Breast epithelium (tissue), 4 donors: ENCODE results near the gene TAX1BP3. TPM values are rescaled to one million over a fixed set of nuclear protein-coding genes. Genes with fewer than 3 reads are reported as not detected.

Experiments
- DNase-seq, 2 donors: peaks; one replicate each; pipeline ENCODE4 v3.0.0-alpha.2; 2019; ENCODE audit warnings: low spot score in 2 of 2
- H3K27ac ChIP-seq, 2 donors: fragments of 200-600 bp; sonication (generic) in 1 of 2; one replicate each; pipeline ENCODE4 v1.5.1; 2016 to 2019; ENCODE audit warnings: mild to moderate bottlenecking in 1 of 2
- H3K27me3 ChIP-seq, 2 donors: fragments of 200-600 bp; sonication (generic) in 1 of 2; one replicate each; pipeline versions ENCODE4 v1.5.1 to v1.6.0; 2017 to 2019; ENCODE audit warnings: control low read depth in 1 of 2, mild to moderate bottlenecking in 1 of 2
- H3K36me3 ChIP-seq: fragments of 200-600 bp; one replicate; pipeline ENCODE4 v1.5.1; 2019
- H3K4me1 ChIP-seq, 2 donors: fragments of 200-600 bp; sonication (generic); one replicate each; pipeline ENCODE4 v1.5.1; 2016 to 2019; ENCODE audit warnings: control low read depth in 1 of 2
- H3K4me3 ChIP-seq, 3 donors: fragments of 200-600 bp; sonication (generic); 1 replicate in 2 of 3; 2 replicates in 1 of 3; pipeline ENCODE4 v1.5.1; 2016 to 2019; ENCODE audit warnings: mild to moderate bottlenecking in 3 of 3, moderate library complexity in 2 of 3
- H3K9me3 ChIP-seq, 2 donors: fragments of 200-600 bp; sonication (generic) in 1 of 2; one replicate each; pipeline ENCODE4 v1.5.1; 2016 to 2019; ENCODE audit warnings: control low read depth in 1 of 2
- POLR2A ChIP-seq: fragments of 450-650 bp; IDR thresholded peaks from one replicate; pipeline ENCODE4 v1.6.1; 2016; ENCODE audit warnings: antibody characterized with exemption, mild to moderate bottlenecking, moderate library complexity
- POLR2AphosphoS5 ChIP-seq, 3 donors: sonication (generic); formaldehyde crosslinking; IDR thresholded peaks; one replicate each; pipeline ENCODE4 v1.6.1; 2017; ENCODE audit warnings: antibody characterized with exemption in 3 of 3
- intact Hi-C: fragments of 100-400 bp; cut with DNase I; formaldehyde crosslinking; loops from one replicate; pipeline ENCODE4 v1.15.1; 2023; ENCODE audit warnings: low total_unique reads
- total RNA-seq, 3 donors: library from RNA; depleted of rRNA; stranded (reverse); fragments of >200 nt; gene quantifications; one replicate each; pipeline ENCODE4 v1.1.0, GENCODE V29; 2016
- TF ChIP-seq, protein P1 (sequence below), 3 donors: fragments of 450-650 bp; IDR thresholded peaks; one replicate each; pipeline ENCODE4 v1.5.1; 2016 to 2017; ENCODE audit warnings: antibody characterized with exemption in 3 of 3, mild to moderate bottlenecking in 3 of 3, moderate library complexity in 3 of 3

The TAX1BP3 gene
- total RNA-seq, 3 donors from 2014 or later: 79.6 to 134 (median 107) TPM

DNA sequence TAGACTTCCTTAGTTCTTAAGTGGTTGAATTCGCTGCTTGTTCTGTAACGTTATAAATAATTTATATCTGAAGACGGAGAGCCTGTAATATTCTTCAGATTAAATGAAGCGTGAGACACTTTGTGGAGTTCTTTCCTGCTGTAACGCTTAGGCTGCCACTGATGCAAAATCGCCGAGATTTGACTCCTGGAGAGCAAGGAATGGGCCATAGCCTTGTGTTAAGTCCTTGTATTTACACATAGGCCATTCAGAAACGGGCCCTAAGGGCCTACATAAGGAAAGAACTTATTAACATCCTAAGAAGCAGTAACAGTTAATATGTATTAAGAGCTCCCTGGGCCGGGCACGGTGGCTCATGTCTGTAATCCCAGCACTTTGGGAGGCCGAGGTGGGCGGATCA is 1.2 kb upstream of the TAX1BP3 start:
- peaks cover 3 to 18% of the 10 kb centered on the region in 2 donors for H3K4me1 ChIP-seq
- peak overlapping the region in 1 of 2 donors; percentile 97 for H3K27ac ChIP-seq
- intact Hi-C loops: no loop called here
- H3K27me3 ChIP-seq: no peaks in the 10 kb centered on the region
- no peaks in the 10 kb centered on the region for H3K9me3 ChIP-seq
- no peaks in the 10 kb centered on the region for H3K36me3 ChIP-seq
- H3K4me3 ChIP-seq: peak overlapping the region; percentile 88 to 98 (median 90)
- DNase-seq: no peak
- TF ChIP-seq, protein P1, sequence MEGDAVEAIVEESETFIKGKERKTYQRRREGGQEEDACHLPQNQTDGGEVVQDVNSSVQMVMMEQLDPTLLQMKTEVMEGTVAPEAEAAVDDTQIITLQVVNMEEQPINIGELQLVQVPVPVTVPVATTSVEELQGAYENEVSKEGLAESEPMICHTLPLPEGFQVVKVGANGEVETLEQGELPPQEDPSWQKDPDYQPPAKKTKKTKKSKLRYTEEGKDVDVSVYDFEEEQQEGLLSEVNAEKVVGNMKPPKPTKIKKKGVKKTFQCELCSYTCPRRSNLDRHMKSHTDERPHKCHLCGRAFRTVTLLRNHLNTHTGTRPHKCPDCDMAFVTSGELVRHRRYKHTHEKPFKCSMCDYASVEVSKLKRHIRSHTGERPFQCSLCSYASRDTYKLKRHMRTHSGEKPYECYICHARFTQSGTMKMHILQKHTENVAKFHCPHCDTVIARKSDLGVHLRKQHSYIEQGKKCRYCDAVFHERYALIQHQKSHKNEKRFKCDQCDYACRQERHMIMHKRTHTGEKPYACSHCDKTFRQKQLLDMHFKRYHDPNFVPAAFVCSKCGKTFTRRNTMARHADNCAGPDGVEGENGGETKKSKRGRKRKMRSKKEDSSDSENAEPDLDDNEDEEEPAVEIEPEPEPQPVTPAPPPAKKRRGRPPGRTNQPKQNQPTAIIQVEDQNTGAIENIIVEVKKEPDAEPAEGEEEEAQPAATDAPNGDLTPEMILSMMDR (IDR thresholded peaks at IDR 0.05): no peak
- no peak for TF ChIP-seq POLR2AphosphoS5 (IDR thresholded peaks at IDR 0.05)
- no peak for TF ChIP-seq POLR2A

DNA sequence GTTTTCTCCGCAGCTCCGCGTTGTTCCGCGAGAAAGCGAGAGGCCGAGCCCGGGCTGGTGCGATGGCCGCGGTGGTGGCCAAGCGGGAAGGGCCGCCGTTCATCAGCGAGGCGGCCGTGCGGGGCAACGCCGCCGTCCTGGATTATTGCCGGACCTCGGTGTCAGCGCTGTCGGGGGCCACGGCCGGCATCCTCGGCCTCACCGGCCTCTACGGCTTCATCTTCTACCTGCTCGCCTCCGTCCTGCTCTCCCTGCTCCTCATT is 638 bp upstream of the TAX1BP3 start:
- Histone ChIP-seq H3K4me1 (peaks cover 3 to 18% of the 10 kb centered on the region in 2 donors), H3K36me3 (no peaks in the 10 kb centered on the region), H3K27me3 (no peaks in the 10 kb centered on the region), H3K9me3 (no peaks in the 10 kb centered on the region), H3K4me3 (peak overlapping the region; percentile 88 to 98 (median 90)), H3K27ac (peak overlapping the region; percentile 97 to 99)
- TF ChIP-seq POLR2AphosphoS5 (IDR thresholded peaks at IDR 0.05) (no peak), POLR2A (no peak)
- TF ChIP-seq, protein P1 (IDR thresholded peaks at IDR 0.05): no peak
- intact Hi-C loops: no loop called here
- DNase-seq: no peak

DNA sequence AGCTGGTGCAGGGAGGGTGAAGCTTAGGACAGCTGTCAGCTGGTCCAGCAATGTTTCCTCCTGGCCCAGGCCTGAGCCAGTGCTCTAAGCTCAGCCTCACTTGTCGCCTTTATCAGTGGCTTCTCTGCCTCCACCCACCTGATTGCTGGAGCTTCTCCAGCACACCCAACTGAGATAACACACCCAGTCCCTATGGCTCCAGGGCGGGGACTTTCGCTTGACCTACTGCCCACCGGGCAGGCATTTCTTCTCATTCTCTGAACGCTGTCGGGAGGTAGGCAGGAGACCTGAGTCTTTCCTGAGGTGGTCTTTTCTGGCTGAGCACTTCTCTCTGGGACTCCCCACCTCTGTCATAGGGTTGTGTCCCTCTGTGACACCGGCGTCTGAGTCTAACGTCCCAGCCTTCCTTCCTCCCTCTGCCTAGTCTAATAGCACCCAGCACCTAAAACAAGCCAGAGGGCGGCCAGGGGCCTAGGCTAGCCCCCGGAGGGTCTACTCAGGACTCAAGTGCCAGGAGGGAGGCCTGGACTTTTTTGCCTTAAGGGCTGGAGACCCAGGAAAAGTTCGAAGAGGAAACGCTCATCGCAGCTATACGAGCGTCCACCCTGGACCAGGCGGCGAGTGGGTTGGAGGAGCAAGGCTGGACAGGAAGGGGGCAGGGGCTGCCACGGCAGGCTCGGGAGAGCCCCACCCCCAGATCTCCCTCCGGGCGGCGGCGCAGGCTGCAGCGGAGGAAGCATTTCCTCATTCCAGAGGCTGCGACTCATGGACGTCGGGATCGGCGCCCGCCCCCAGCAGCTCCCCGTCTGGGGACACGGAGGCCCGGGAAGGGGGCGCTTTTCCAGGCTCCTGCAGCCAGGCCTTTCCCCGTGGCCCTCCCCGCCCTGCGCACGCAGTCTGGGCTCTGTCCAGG is 756 bp downstream of the TAX1BP3 start:
- Histone ChIP-seq H3K4me1 (peaks cover 3 to 18% of the 10 kb centered on the region in 2 donors), H3K36me3 (no peaks in the 10 kb centered on the region), H3K4me3 (peak overlapping the region; percentile 88 to 98 (median 90)), H3K27ac (peak overlapping the region; percentile 97 to 99), H3K27me3 (no peaks in the 10 kb centered on the region), H3K9me3 (no peaks in the 10 kb centered on the region)
- DNase-seq: peak; percentile 82 to 88
- TF ChIP-seq, protein P1 (IDR thresholded peaks at IDR 0.05): no peak
- no peak for TF ChIP-seq POLR2A
- TF ChIP-seq POLR2AphosphoS5 (IDR thresholded peaks at IDR 0.05): peak in 2 of 3 donors; percentile 14 to 52
- intact Hi-C loops: no loop called here

DNA sequence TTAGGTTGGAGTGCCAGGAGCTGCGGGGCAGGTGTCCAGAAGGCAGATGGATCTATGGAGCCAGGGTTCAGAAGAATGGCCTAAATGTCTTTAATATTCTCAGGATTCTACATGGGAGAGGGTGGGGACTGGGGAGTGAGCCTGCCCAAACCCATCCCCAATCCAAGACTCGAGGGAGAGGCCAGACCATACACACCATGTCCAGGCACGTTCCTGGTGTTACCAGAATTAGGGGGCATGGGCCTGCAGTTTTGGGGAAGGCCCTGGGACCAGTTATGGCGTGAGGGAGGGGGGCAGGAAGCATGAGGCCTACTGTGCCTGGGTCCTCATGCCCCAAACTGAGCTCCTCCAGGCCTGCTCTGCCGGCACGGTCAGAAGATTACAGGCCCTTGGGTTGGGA is 1.9 kb downstream of the TAX1BP3 start:
- no peak for DNase-seq
- Histone ChIP-seq H3K27me3 (no peaks in the 10 kb centered on the region), H3K4me3 (peak overlapping the region in 2 of 3 donors; percentile 88 to 98), H3K36me3 (no peaks in the 10 kb centered on the region), H3K27ac (peak overlapping the region in 1 of 2 donors; percentile 35), H3K9me3 (no peaks in the 10 kb centered on the region), H3K4me1 (peaks cover 3 to 18% of the 10 kb centered on the region in 2 donors)
- TF ChIP-seq POLR2AphosphoS5 (IDR thresholded peaks at IDR 0.05) (no peak), POLR2A (no peak)
- TF ChIP-seq, protein P1 (IDR thresholded peaks at IDR 0.05): no peak
- intact Hi-C loops: no loop called here

DNA sequence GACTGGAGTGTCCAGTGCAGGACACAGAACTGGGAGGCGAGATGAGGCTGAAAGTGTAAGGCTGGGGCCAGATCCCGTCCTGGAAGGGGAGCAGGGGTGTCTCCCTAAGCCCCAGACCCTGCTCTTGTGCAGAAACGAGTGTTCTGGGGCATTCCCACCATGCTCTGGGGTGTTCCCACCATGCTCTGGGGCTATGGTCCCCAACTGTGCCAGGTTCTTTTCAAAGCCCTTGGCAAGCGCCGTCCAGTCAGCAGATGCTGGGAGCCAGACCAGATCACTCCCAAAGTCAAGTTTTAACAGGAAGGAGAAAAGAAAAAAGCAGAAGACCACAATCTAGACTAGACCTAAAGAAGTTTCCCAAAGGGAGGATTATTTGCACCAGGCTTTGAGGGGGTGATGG is 2.5 kb downstream of the TAX1BP3 start:
- Histone ChIP-seq H3K36me3 (no peaks in the 10 kb centered on the region), H3K9me3 (no peaks in the 10 kb centered on the region), H3K4me3 (no peak overlapping the region), H3K27me3 (no peaks in the 10 kb centered on the region), H3K27ac (no peak overlapping the region), H3K4me1 (peaks cover 3 to 18% of the 10 kb centered on the region in 2 donors)
- intact Hi-C loops: no loop called here
- DNase-seq: no peak
- TF ChIP-seq, protein P1 (IDR thresholded peaks at IDR 0.05): no peak
- TF ChIP-seq POLR2AphosphoS5 (IDR thresholded peaks at IDR 0.05) (no peak), POLR2A (no peak)
